H9 (cell line): ENCODE measurements around the gene CRAMP1. TPM values are rescaled to one million over a fixed set of nuclear protein-coding genes. Genes with fewer than 3 reads are reported as not detected.

Experiments
- DNase-seq: peaks from one replicate; pipeline ENCODE4 v3.0.0-alpha.2; 2017
- H2AFZ ChIP-seq: one replicate; pipeline ENCODE4 v1.6.1; 2013; ENCODE audit warnings: mild to moderate bottlenecking, low read length, control low read depth, moderate library complexity
- H2AK5ac ChIP-seq: 2 replicates; pipeline ENCODE4 v1.6.1; 2013; ENCODE audit warnings: low read length, control low read depth, mixed read lengths; ENCODE audit not compliant: insufficient read length
- H2BK120ac ChIP-seq: one replicate; pipeline ENCODE4 v1.6.1; 2013; ENCODE audit warnings: low read depth, mild to moderate bottlenecking, low read length, control low read depth, inconsistent platforms; ENCODE audit not compliant: poor library complexity, severe bottlenecking
- H2BK12ac ChIP-seq: 2 replicates; pipeline ENCODE4 v1.6.1; 2013; ENCODE audit warnings: low read length, control low read depth, mixed read lengths, low read depth; ENCODE audit not compliant: insufficient read length
- H2BK15ac ChIP-seq: 2 replicates; pipeline ENCODE4 v1.6.1; 2013; ENCODE audit warnings: low read depth, low read length, control low read depth
- H2BK20ac ChIP-seq: one replicate; pipeline ENCODE4 v1.6.1; 2013; ENCODE audit warnings: low read depth, mild to moderate bottlenecking, low read length, control low read depth, inconsistent platforms; ENCODE audit not compliant: poor library complexity, severe bottlenecking
- H2BK5ac ChIP-seq: 2 replicates; pipeline ENCODE4 v1.6.1; 2013; ENCODE audit warnings: low read length, control low read depth, mixed read lengths; ENCODE audit not compliant: insufficient read length
- H3K14ac ChIP-seq: 2 replicates; pipeline ENCODE4 v1.6.1; 2013; ENCODE audit warnings: low read length, control low read depth; ENCODE audit not compliant: insufficient read depth
- H3K18ac ChIP-seq: 2 replicates; pipeline ENCODE4 v1.6.1; 2013; ENCODE audit warnings: low read depth, mild to moderate bottlenecking, mixed read lengths, low read length, control low read depth; ENCODE audit not compliant: insufficient read length
- H3K23ac ChIP-seq: 2 replicates; pipeline ENCODE4 v1.6.1; 2013; ENCODE audit warnings: low read length, control low read depth, mixed read lengths, low read depth; ENCODE audit not compliant: insufficient read length
- H3K23me2 ChIP-seq: 2 replicates; pipeline ENCODE4 v1.6.1; 2013; ENCODE audit warnings: low read depth, mild to moderate bottlenecking, mixed read lengths, low read length, control low read depth; ENCODE audit not compliant: insufficient read length, poor library complexity, severe bottlenecking
- H3K27ac ChIP-seq: 2 replicates; pipeline ENCODE4 v1.5.1; 2013; ENCODE audit warnings: low read length, control low read depth, mixed read lengths, low read depth; ENCODE audit not compliant: insufficient read length
- H3K27me3 ChIP-seq: 2 replicates; pipeline ENCODE4 v1.6.1; 2013; ENCODE audit warnings: low read length, control low read depth, inconsistent platforms; ENCODE audit not compliant: insufficient read depth
- H3K4ac ChIP-seq: 2 replicates; pipeline ENCODE4 v1.6.1; 2013; ENCODE audit warnings: low read depth, mild to moderate bottlenecking, control low read depth, inconsistent platforms, low read length, moderate library complexity
- H3K4me1 ChIP-seq: 2 replicates; pipeline ENCODE4 v1.6.1; 2013; ENCODE audit warnings: low read length, control low read depth, inconsistent platforms; ENCODE audit not compliant: insufficient read depth
- H3K4me2 ChIP-seq: 2 replicates; pipeline ENCODE4 v1.6.1; 2013; ENCODE audit warnings: low read length, control low read depth, mixed read lengths; ENCODE audit not compliant: insufficient read length, insufficient read depth
- H3K56ac ChIP-seq: 2 replicates; pipeline ENCODE4 v1.6.1; 2013; ENCODE audit warnings: low read depth, mild to moderate bottlenecking, mixed read lengths, low read length, control low read depth; ENCODE audit not compliant: insufficient read length
- H3K79me1 ChIP-seq: 2 replicates; pipeline ENCODE4 v1.6.1; 2013; ENCODE audit warnings: low read depth, mild to moderate bottlenecking, moderate library complexity, low read length, control low read depth, inconsistent platforms; ENCODE audit not compliant: insufficient read depth, poor library complexity, severe bottlenecking
- H3K79me2 ChIP-seq: 2 replicates; pipeline ENCODE4 v1.6.1; 2013; ENCODE audit warnings: low read length, control low read depth, inconsistent platforms; ENCODE audit not compliant: insufficient read depth
- H3K9ac ChIP-seq: 2 replicates; pipeline ENCODE4 v1.6.1; 2013; ENCODE audit warnings: low read length, control low read depth, mixed read lengths; ENCODE audit not compliant: insufficient read length; ENCODE audit errors: extremely low read depth
- H3K9me3 ChIP-seq: one replicate; pipeline ENCODE4 v1.6.1; 2013; ENCODE audit warnings: low read depth, low read length, inconsistent platforms; ENCODE audit not compliant: control insufficient read depth
- H3T11ph ChIP-seq: one replicate; pipeline ENCODE4 v1.6.1; 2013; ENCODE audit warnings: mild to moderate bottlenecking, low read length, control low read depth, inconsistent platforms
- H4K20me1 ChIP-seq: one replicate; pipeline ENCODE4 v1.6.1; 2013; ENCODE audit not compliant: control insufficient read depth, insufficient read length, insufficient read depth
- H4K5ac ChIP-seq: 2 replicates; pipeline ENCODE4 v1.6.1; 2013; ENCODE audit warnings: low read depth, mild to moderate bottlenecking, mixed read lengths, low read length, control low read depth; ENCODE audit not compliant: insufficient read length
- H4K8ac ChIP-seq: replicated peaks from 2 replicates; pipeline ENCODE4 v1.6.1; 2013; ENCODE audit warnings: low read length, control low read depth, mixed read lengths, low read depth; ENCODE audit not compliant: insufficient read length
- H4K91ac ChIP-seq: 2 replicates; pipeline ENCODE4 v1.6.1; 2013; ENCODE audit warnings: low read depth, mild to moderate bottlenecking, moderate library complexity, mixed read lengths, low read length, control low read depth; ENCODE audit not compliant: insufficient read length
- H3K27ac Mint-ChIP-seq, 3 experiments: 2 replicates in 2 of 3; 3 replicates in 1 of 3; pipeline ENCODE4 v1.8.0; 2020 to 2021; ENCODE audit warnings: mixed read lengths in 3 of 3, mild to moderate bottlenecking in 1 of 3, moderate library complexity in 1 of 3
- H3K27me3 Mint-ChIP-seq: 2 replicates; pipeline ENCODE4 v1.8.0; 2021; ENCODE audit warnings: low read depth, mild to moderate bottlenecking, moderate library complexity, mixed read lengths
- H3K36me3 Mint-ChIP-seq, 3 experiments: 2 replicates in 2 of 3; 3 replicates in 1 of 3; pipeline ENCODE4 v1.8.0; 2020 to 2021; ENCODE audit warnings: low read depth in 3 of 3, mixed read lengths in 3 of 3; ENCODE audit not compliant: insufficient read depth in 1 of 3
- H3K4me1 Mint-ChIP-seq, 2 experiments: 2 replicates each; pipeline ENCODE4 v1.8.0; 2020; ENCODE audit warnings: mixed read lengths in 2 of 2
- H3K4me3 Mint-ChIP-seq, 2 experiments: 2 replicates in 1 of 2; 3 replicates in 1 of 2; pipeline ENCODE4 v1.8.0; 2020 to 2021; ENCODE audit warnings: mild to moderate bottlenecking in 2 of 2, mixed read lengths in 2 of 2, moderate library complexity in 1 of 2
- H3K9me3 Mint-ChIP-seq, 2 experiments: 2 replicates in 1 of 2; 3 replicates in 1 of 2; pipeline ENCODE4 v1.8.0; 2020; ENCODE audit warnings: mild to moderate bottlenecking in 2 of 2, mixed read lengths in 2 of 2, moderate library complexity in 1 of 2
- WGBS: extraction: QIAGEN DNeasy Blood & Tissue Kit; methylation state at CpG from one replicate; pipeline ENCODE4 v1.1.7; 2013; ENCODE audit warnings: missing lambda C conversion rate, low lambda C conversion rate, mixed read lengths; ENCODE audit not compliant: insufficient read length; ENCODE audit errors: extremely low coverage; 5-methylcytosine and 5-hydroxymethylcytosine counted together
- total RNA-seq: library from RNA; stranded (reverse); gene quantifications from 2 replicates; pipeline ENCODE4 v1.2.1, GENCODE V29; 2021
- TF ChIP-seq, protein P1 (sequence below): fragments of 200-600 bp; sonication (generic); conservative IDR thresholded peaks from 3 replicates; pipeline ENCODE4 v1.8.0; 2021; ENCODE audit warnings: antibody characterized with exemption, mild to moderate bottlenecking

CRAMP1 gene
- total RNA-seq, 1 experiment from 2014 or later = 46.2 TPM

DNA sequence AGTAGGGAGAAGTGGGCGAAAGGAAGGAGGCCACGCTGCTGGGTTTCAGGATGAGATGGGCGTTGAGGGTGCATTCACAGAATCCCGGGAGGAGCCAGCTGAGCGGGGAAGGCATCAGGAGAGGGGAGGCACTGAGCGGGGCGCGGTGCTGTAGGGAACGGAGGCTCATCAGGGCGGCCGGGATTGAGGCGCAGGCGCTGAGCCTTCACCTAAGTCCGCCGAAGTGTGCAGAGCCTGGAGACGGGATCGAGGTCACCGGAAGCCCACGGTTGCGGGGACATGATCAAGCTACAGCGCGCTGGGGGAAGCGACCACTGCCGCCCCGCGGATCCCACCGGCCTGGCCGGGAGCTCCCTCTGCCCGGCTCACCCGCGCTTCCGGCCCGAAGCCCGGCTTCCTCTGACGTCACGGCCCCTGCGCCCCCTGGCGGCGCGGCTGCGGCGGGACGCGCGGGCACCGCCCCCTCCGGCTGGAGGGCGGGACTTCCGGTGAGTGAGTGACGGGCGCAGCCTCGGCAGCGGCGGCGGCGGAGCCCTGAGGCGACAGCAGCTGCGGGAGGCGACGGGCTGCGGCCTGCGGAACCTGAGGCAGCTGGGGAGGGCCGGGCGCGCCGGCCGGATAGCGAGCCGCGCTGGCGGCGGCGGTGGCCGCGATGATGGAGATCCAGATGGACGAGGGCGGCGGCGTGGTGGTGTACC is 93.7 kb downstream of the CRAMP1 start, which contains the start of gene MAPK8IP3:
TSS of gene MAPK8IP3 (plus strand) at position 508 of the 698 bp plus-strand sequence. CDS start at position 653, 145 bp downstream.
- Mint-ChIP-seq H3K27me3 (peaks cover 6% of the 10 kb centered on the region; the same call in 1 of the 2 replicates), H3K9me3 (peaks cover 0 to 3% of the 10 kb centered on the region in 2 experiments; a peak in 1 of 5 replicates), H3K27ac (peak within 1 kb of the TSS; percentile 98 to 100 (median 99)), H3K4me3 (peak within 1 kb of the TSS; percentile 93 to 98), H3K4me1 (peaks cover 19 to 26% of the 10 kb centered on the region in 2 experiments), H3K36me3 (peaks cover 13 to 26% (median 19%) of the 10 kb centered on the region in 3 experiments)
- Histone ChIP-seq H4K20me1 (no peaks in the 10 kb centered on the region), H2BK20ac (no peak within 1 kb of the TSS), H2BK120ac (no peak within 1 kb of the TSS), H3T11ph (no peak within 1 kb of the TSS), H3K9me3 (no peaks in the 10 kb centered on the region), H3K9ac (peak within 1 kb of the TSS; percentile 77), H2BK15ac (no peak within 1 kb of the TSS), H3K23me2 (peaks cover 7% of the 10 kb centered on the region), H4K91ac (no peak within 1 kb of the TSS), H2BK12ac (no peak within 1 kb of the TSS), H3K56ac (no peak within 1 kb of the TSS), H4K5ac (no peak within 1 kb of the TSS), H3K18ac (peak within 1 kb of the TSS; percentile 94), H3K79me2 (no peaks in the 10 kb centered on the region; the same call in none of the 2 replicates), H3K27ac (peak within 1 kb of the TSS; percentile 2), H3K4me1 (peaks cover 3% of the 10 kb centered on the region), H3K79me1 (peaks cover 5% of the 10 kb centered on the region), H4K8ac (no peak within 1 kb of the TSS), H2BK5ac (peak within 1 kb of the TSS; percentile 74), H3K27me3 (no peaks in the 10 kb centered on the region), H3K23ac (no peak within 1 kb of the TSS), H2AK5ac (no peak within 1 kb of the TSS), H3K4me2 (peak within 1 kb of the TSS; percentile 65), H2AFZ (no peak within 1 kb of the TSS), H3K14ac (peak within 1 kb of the TSS; percentile 82), H3K4ac (no peak within 1 kb of the TSS)
- no CpG with 5 or more reads among the region's 79 CpGs for WGBS
- DNase-seq = peak; percentile 92
- TF ChIP-seq, protein P1, sequence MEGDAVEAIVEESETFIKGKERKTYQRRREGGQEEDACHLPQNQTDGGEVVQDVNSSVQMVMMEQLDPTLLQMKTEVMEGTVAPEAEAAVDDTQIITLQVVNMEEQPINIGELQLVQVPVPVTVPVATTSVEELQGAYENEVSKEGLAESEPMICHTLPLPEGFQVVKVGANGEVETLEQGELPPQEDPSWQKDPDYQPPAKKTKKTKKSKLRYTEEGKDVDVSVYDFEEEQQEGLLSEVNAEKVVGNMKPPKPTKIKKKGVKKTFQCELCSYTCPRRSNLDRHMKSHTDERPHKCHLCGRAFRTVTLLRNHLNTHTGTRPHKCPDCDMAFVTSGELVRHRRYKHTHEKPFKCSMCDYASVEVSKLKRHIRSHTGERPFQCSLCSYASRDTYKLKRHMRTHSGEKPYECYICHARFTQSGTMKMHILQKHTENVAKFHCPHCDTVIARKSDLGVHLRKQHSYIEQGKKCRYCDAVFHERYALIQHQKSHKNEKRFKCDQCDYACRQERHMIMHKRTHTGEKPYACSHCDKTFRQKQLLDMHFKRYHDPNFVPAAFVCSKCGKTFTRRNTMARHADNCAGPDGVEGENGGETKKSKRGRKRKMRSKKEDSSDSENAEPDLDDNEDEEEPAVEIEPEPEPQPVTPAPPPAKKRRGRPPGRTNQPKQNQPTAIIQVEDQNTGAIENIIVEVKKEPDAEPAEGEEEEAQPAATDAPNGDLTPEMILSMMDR = peak; percentile 95
